HG03439 (cell line): Measurements from ENCODE around the gene LINGO3.

Source experiments
- ATAC-seq: cut with Tn5 transposase; IDR thresholded peaks from one replicate; pipeline ENCODE4 v1.9.1; 2021; ENCODE audit warnings: mild to moderate bottlenecking, moderate library complexity; ENCODE audit not compliant: unreplicated experiment

Gene LINGO3

DNA sequence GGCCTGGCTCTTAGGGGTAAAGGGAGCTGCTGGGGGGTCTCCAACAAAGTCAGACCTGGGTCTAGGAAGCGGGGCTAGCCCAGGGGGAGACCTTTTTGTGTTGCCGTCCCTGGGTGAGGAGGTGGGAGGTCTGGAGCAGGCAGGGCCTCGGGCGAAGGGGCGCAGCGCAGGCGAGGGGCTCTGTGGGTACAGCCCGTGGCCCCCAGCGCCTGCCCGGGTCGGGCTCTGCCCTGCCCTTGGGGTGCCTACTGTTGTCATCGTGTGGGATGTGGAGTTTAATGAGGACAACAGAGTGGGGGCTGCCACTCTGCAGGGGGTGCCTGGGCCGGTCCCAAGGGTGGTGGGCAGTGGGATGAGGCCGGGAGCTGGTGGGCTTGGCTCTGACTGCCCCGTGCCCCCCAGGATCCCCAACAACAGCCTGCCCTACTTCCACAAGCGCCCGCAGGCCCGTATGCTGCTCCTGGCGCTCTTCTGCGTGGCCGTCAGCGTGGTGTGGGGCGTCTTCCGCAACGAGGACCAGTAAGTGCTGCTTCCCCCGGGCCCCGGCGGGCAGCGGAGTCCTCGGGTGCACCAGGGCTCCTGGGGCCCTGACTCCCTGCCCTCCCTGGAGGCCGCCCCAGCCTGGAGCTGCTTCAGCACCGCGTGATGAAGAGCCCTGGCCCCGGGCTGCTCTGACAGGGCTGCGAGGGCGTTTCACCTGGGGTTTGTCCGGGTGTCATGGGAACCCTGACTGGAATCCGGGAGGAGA is 32.7 kb upstream of the LINGO3 start:
- no peak for ATAC-seq

DNA sequence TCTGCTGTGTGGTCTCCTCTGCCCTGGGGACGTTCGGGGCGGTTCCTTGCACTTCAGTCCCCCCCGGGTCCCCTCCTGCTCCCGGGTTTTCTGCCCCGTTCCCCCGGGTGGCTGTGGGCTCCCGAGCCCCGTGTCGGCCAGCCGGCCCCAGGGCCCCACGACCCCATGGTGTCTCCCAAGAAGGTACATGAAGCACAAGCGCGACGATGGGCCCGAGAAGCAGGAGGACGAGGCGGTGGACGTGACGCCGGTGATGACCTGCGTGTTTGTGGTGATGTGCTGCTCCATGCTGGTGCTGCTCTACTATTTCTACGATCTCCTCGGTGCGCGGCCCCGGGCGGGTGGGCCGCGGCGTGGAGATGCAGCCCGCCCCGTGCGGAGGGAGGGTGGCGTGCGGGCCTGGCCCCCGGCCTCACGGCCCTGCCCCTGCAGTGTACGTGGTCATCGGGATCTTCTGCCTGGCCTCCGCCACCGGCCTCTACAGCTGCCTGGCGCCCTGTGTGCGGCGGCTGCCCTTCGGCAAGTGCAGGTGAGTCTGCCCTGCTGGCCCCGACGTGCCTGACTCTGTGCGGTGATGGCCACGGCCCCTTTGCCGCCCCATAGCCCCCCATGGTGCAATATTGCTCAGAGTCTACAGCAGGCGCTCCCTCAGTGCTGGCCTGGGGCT is 31.8 kb upstream of the LINGO3 start:
- no peak for ATAC-seq

DNA sequence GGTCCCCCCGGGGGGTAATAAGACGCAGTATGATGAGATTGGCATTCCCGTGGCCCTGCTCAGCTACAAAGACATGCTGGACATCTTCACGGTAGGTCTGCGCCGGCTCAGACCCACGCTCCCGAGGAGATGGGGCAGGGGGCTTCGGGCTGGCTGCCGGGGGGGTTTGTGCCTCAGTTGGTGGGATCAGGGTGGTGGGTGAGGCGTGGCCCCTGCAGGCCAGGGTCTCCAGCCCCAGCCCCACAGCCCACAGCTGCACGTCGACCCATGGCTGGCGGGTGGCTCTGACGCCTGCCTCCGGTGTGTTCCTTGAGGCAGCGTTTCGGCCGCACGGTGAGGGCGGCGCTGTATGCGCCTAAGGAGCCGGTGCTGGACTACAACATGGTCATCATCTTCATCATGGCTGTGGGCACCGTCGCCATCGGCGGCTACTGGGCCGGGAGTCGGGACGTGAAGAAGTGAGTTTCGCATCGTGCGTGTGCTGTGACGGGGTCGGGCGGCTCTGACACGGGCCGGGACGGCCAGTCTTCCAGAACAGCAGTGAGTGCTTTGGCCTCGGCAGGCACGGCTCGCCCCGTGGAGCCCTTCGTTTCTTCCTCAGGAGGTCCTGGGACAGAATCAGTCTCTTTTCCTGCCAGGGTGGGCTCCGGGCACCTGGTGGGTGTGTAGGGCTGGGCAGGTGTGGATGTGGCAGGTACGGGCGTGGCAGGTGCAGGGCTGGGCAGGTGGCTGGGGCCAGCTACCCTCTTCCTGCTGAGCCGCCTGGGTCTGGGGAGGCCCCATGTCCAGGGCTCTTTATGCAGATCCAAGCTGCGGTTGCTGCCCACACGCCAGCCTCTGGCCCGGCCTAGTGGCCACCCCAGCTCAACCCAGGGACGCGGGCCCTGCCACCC is 31.0 kb upstream of the LINGO3 start:
- ATAC-seq: no peak

DNA sequence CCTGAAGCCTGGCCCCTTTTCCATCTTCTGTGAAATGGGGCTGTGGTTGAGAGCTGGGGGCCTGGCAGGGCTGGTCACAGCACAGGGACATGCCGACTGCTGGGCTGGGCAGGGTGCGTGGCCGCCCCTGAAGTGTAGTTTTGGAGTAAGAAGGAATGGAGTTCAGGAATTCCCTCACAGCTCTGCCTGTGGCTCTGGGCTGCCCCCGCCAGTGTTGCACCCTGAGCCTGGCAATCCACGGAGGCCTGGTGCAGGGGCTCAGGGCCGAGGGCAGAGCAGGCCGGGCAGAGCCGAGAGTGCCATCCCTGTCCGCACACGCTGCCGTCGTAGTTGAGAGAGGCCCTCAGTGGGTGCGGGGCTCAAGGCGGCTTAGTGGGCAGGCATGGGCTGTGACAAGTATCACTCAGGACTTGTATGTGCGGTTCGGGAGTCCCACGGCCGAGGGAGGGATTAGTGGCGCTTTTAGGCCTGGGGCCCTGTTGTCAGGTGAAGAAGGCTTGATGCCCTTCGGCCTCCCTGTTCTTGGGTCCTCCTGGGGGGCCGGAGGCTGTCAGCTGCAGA is 30.2 kb upstream of the LINGO3 start:
- ATAC-seq: no peak

DNA sequence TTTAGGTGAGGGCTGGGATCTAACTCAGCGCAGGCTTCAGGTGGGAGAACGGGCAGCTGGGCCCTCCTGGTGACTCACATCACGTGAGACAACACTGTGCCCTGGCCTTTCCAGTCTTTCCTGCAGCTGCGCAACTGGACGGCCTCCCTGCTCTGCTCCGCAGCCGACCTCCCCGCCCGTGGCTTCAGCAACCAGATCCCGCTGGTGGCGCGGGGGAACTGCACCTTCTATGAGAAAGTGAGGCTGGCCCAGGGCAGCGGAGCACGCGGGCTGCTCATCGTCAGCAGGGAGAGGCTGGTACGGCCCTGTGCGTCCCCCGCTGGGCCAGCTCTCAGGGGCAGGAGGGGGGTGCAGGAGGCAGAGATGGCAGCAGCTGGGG is 29.4 kb upstream of the LINGO3 start:
- no peak for ATAC-seq

DNA sequence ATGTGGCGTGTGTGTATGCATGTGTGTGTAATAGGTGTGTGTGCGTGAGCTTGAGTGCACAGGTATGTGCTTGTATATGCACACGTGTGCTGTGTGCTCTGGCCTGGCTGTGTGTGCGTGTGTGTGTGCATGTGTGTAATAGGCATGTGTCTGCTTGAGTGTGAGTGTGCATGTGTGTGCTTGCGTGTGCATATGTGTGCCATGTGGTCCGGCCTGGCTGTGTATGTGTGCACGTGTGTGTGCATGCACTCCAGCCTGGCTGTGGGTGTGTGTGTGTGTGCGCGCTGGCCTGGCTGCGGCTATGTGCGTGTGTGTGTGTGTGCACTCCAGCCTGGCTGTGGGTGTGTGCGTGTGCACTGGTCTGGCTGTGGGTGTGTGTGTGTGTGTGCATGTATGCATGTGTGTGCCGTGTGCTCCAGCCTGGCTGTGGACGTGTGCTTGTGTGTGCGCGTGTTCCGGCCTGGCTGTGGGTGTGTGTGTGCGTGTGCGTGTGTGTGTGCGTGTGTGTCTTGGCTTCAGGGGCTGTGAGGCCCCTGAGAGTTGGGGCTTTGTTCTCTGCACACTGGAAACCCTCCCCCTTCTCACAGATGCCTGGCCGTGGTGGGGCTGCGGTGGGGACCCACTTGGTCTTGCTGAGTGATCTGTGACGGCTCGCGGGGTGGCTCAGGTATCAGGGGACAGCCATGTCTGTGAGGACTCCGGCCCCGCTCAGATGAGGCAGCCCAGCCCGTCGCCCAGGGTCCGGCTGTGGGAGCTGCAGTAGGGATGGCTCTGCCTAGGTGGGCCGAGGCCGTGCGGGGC is 28.8 kb upstream of the LINGO3 start:
- no peak for ATAC-seq

DNA sequence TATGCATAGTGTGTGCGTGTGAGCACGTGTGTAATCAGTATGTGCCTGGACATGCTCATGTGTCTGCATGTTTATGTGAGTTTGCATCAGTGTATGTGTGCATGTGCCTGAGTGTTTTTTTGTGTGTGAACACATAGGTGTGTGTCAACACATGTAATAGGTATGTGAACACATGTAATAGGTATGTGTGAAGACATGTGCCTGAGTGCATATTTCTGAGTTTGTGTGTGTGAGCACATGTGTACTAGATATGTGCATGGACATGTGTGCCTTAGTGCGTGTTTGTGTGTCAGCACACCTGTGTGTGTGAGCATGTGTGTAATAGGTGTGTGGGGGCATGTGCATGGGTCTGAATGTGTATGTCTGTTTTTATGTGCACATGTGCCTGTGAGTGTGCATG is 27.9 kb upstream of the LINGO3 start:
- ATAC-seq: no peak

DNA sequence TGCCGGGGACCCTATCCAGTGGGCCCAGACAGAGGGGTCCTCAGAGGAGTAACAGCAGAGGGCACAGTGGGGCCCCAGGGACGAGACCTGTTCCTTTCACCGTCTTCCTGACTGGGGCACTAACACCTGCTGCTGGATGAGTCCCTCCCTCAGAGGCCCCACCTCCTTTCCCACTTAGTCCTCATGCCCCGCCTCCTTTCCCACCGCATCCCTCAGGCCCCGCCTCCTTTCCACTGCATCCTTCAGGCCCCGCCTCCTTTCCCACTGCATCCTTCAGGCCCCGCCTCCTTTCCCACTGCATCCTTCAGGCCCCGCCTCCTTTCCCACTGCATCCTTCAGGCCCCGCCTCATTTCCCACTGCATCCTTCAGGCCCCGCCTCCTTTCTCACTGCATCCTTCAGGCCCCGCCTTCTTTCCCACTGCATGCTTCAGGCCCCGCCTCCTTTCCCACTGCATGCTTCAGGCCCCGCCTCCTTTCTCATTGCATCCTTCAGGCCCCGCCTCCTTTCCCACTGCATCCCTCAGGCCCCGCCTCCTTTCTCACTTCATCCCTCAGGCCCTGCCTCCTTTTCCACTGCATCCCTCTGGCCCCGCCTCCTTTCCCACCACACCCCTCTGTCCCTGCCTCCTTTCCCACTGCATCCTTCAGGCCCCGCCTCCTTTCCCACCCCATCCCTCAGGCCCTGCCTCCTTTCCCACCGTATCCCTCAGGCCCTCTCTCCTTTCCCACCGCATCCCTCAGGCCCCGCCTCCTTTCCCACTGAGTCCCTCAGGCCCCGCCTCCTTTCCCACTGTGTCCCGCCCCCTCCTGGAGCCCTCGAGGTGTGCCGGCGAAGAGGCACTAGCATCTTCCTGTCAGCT is 27.3 kb upstream of the LINGO3 start:
- no peak for ATAC-seq

DNA sequence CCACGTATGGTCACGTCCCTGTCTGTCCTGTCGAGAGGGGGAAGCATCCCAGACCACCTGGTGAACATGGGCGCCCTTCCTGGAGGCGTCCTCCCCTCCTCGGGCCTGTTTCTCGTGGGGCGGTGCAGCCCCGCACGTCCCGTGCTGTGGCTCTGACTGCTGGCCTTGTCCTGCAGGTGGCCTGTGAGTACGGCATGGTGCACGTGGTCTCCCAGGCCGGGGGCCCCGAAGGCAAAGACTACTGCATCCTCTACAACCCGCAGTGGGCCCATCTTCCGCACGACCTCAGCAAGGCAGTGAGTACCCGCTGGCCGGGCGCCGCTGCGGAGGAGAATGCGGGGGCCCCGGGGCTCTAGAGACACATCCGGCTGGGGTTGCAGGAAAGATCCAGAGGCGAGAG is 26.5 kb upstream of the LINGO3 start:
- no peak for ATAC-seq

DNA sequence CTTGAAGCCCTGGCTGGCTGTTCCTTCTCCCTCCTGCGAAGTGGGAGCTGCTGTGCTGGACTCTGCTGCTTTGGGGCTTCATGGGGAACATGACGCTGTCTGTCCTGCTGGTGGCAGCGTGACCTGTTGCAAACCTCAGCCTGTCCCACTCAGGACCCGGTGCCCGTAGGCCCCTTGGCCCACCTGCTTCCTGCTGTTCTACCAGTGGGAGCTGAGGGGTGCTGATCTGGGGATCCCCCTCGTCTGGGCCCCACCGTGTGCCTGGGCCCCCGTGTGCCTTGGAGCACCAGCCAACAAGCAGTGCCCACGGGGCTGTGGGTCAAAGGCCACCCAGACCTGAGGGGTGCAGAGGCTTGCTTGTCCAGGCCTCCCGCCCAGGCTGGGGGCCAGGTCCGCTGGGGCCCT is 25.9 kb upstream of the LINGO3 start:
- ATAC-seq: no peak

DNA sequence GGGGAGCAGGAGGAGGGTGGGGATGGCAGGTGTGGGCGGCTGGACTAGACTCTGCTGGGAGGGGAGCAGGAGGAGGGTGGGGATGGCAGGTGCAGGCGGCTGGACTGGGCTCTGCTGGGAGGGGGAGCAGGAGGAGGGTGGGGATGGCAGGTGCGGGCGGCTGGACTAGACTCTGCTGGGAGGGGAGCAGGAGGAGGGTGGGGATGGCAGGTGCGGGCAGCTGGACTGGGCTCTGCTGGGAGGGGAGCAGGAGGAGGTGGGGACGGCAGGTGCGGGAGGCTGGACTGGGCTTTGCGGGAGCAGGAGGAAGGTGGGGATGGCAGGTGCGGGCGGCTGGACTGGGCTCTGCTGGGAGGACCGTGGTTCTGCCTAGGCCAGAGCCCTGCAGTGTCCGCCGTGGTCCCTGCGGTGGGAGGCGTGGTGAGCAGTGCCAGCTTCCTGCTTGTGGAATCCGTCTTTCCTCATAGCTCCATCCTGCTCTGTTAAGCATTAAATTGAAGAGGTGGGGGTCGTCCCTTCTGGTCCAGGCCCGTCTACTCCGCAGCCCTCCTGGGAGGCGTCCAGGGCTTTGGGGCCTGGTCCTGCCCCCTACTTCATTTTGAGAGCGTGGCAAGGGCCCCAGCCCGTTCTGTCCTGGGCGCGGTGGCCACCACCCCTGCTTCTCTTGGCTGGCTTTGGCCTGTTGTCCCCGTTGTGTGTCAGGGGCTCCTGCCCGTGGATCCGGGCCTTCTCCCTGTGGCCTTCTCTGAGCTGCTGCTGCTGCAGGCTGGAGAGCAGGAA is 25.3 kb upstream of the LINGO3 start:
- ATAC-seq: no peak

DNA sequence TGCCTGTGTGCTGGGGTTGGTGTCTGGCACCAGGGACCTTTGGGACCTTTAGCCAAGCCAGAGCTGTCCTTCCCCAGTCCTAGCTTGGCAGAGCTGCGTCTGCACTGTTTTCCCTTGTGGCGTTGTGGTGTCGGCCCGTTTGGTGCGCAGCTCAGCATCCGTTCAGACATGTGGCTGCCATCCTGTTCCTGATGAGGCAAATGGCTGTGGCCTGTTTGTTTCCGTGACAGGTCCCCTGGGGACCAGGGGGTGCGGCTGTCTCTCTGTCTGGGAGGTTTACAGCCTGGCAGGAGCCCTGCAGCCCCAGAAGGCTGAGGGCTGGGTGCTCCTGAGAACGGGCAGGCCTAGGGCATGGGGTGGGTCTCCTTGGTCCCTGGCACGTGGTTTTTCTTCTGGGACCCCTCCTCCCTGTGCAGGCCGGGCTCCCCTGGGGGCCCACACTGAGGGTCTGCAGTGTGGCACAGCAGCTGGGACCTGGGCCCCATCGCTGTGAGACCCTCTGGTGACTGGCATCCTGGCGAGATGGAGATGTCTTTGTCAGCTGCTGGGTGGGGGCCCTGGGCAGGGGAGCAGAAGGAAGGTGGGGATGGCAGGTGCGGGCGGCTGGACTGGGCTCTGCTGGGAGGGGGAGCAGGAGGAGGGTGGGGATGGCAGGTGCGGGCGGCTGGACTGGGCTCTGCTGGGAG is 24.5 kb upstream of the LINGO3 start:
- no peak for ATAC-seq

DNA sequence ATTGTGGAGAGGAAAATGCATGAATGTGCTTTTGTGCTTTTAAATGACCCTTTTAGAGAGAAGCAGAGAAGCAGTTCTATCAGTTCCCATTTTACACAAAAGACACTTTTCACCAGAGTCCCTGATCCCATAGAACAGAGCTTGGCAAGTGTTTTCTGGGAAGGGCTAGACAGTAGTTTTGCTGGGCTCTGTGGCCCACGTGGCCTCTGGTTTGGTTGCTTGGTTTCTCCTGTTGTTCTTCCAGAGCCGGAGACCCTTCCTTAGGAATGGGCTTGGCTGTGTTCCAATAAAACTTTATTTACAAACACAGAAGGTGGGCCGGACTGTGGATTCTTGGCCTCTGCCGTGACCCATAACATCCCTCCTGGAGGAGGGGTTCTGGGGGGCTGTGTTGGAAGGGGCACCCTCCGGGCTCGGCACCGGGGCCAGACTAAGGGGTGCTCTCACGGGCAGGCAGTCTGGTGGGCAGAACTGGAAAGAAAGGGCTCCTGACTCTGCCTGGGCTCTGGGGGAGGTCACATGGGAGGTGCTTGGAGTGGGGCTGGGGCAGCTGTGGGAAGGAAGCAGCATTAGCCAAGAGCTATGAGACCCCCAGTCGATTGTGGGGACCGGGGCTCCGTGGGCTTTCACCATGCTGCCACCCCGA is 23.8 kb upstream of the LINGO3 start:
- no peak for ATAC-seq

DNA sequence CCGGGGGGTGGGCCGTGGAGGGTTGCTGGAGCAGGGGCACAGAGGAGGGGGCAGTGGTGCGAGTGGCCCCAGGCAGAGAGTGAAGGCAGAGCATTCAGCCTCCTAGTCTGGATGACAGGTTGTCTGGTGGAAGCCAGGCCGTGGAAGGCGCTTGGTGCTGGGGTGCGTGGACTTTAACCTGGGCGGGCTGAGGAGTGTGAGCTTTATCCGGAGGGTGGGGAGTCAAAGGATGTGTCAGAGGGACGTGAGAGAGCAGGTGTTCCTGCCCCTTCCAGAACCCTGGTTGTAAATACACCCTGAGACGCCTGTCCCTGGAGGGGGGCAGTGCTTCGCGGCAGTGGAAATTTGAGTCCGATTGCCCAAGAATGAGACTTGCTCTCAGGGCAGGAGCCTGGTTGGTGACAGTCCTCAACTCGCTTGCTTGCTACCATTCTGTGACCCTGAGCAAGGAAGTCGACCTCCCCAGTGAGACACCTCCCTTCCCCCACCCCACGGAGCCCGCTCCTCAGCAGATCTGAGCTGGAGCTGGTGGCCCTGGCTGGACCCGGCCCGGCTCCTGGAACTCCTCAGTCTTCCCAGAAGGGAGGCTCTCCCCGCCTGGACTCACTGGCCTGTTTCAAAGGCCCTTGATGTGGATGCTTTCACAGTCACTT is 22.8 kb upstream of the LINGO3 start:
- no peak for ATAC-seq

DNA sequence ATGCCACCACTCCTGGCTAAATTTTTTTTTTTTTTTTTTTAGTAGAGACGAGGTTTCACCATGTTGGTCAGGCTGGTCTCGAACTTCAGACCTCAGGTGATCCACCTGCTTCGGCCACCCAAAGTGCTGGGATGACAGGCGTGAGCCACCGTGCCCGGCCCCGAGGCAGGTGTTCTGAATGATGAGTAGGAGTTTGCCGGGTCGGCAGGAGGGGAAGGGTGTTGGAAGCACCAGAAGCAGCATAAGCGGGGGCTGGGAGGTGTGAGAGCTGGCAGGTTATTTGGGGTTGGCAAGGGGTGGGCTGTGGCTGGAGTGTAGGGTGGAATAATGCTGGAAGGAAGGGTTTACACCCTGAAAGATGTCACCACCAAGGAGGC is 22.3 kb upstream of the LINGO3 start:
- ATAC-seq: no peak

DNA sequence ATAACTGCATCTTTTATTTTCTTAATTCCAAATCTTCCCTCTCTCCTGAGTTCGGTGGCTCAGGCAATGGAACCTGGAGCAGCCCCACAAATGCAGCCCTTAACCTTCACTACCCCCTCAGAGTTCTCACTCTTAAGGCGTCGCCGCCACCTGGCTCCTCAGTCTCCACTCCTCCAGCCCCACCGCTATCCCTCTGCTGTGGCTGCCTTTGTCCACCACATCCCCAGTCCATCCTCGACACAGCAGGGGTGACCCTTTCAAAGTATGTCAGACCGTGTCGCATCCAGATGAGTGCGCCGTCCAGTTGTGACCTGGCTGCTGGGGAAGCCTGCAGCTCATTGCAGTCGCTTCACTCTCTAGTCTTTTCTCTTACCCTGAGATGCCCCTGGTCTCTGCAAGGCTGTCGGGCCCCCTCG is 21.6 kb upstream of the LINGO3 start:
- ATAC-seq: no peak

DNA sequence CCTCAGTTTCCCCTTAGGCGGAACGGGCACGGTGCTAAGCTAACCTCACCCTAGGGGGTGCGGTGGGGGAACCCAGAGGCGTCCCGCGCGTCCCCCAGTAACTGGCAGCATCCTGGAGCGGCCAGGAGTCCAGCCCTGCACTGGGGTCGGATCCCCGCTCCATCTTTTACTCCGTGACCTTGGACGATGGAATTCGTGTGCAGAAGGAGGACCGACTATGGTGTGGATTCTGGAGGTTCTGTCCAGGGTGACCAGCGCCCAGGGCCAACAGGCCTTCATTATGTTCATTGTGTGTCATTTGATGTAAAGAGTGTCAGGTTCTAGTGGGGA is 21.2 kb upstream of the LINGO3 start:
- ATAC-seq: no peak
